Epithelial cell of esophagus (primary cell): ENCODE measurements around the gene NFYC.

Experiments
- DNase-seq: peaks from one replicate; pipeline ENCODE4 v3.0.0; 2010; ENCODE audit warnings: low read depth
- H3K4me3 ChIP-seq: 2 replicates; pipeline ENCODE4 v1.5.1; 2011; ENCODE audit warnings: mild to moderate bottlenecking, low read length, control low read depth
- CTCF ChIP-seq: IDR thresholded peaks from 2 replicates; pipeline ENCODE4 v1.5.1; 2011; ENCODE audit warnings: low read depth, mild to moderate bottlenecking, low read length, control low read depth, inconsistent platforms; ENCODE audit not compliant: insufficient read depth; ENCODE audit errors: missing control alignments

The NFYC gene

GRCh38 chr1:40710581-40711315 lies 19.2 kb downstream of the NFYC start:
- DNase-seq, result no peak
- peak overlapping the region; percentile 92 for H3K4me3 ChIP-seq
- TF ChIP-seq CTCF, result no peak

DNA sequence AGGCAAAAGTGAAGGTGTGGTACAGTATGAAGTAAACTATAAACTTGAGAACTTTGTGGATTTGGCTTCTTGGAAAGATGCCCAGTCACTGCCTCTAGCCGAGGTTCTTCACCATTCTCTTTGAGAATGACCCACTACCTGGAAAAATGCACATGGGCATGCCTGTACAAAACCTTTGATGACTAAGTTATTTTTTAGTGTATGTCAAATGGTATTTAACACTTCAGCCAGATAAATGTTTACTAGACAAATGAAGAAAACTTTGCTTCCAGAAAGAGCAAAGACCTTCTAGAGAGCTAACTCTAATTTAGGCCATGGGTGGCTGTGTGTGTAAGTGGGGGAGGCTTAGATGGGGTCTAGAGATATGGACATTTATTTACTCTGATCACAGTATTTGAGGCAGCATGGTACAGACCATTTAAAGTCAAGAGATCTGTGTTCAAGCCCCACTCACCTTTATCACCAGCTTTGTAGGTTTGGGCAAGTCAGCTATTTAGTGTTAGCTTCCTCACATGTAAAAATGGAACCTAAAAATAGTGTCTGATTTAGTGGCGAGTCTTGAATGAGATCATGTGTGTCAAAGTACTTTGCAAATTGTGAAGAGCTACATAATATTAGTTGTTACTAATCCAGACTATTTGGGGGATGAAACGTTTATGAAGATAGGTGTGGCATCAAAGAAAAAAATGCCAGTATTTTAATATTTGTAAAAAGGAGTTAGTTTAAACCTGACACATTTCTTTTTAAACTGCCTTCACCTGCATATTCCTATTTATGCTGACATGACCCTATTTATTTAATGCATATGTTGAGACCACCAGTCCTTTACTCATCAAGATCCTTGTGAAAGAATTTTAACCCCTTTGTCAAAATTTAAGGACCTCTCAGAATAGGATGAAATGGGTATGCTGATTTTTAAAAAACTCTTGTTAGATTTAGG lies 20.2 kb downstream of the NFYC start:
- peak; percentile 96 for DNase-seq
- no peak for TF ChIP-seq CTCF
- peak overlapping the region; percentile 92 for H3K4me3 ChIP-seq

DNA sequence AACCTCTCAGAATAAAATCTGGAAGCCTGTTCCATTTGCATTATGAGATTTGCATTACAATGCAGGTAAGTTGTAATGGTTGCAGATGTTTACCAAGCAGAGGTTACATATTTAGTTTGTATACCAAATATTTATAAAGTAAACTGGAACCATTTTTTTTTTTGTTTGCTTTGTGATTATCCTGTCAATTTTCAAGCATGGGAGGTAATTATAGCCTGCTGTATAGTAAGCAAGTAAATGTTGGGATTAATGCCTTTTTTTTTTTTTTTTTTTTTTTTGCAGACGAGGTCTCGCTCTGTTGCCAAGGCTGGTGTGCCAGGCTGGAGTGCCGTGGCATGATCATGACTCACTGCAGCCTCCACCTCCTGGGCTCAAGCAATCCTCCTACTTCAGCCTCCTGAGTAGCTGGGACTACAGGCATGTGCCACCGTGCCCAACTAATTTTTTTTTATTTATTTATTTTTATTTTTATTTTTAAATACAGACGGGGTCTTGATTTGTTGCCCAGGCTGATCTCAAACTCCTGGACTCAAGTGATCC lies 21.0 kb downstream of the NFYC start:
- TF ChIP-seq CTCF, result no peak
- H3K4me3 ChIP-seq, result peak overlapping the region; percentile 33
- DNase-seq, result no peak

GRCh38 chr1:40712997-40713396 lies 21.5 kb downstream of the NFYC start:
- TF ChIP-seq CTCF, result no peak
- no peak overlapping the region for H3K4me3 ChIP-seq
- no peak for DNase-seq

DNA sequence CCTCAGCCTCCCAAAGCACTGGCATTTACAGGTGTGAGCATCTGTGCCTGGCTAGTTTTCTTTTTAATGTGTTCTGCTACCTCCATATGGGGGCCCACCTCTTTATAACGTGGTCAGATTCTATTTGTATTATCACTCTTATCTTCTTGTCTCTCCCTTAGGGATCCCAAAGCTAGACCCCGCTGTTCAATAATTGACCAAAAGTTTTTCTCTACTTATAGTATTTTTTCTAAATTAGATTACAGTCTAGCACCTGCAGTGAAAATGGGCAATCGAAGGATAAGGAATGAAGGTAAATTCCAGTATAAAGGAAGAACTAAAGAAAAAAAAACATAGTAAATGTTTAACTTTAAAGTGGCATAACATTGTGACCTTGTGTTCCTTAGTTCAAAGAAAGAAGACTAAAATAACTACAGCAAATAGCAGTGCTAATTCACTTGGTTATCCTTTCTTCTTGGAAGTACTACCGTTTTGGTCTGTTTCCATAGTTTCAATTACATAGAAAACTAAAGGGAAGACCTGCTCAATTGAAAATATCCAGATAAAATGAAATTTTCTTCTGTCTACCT lies 24.1 kb downstream of the NFYC start:
- no peak for TF ChIP-seq CTCF
- DNase-seq, result no peak
- H3K4me3 ChIP-seq, result no peak overlapping the region

- TF ChIP-seq CTCF, result no peak
- no peak for DNase-seq
- no peak overlapping the region for H3K4me3 ChIP-seq
Observed at GRCh38 chr1:40717065-40717464, 25.6 kb downstream of the NFYC start.
